Uterus (tissue), 2 donors: Measurements from ENCODE around the gene GPX2.

Source experiments
- CTCF ChIP-seq, 4 experiments: fragments of 200-600 bp in 2 of 4; fragments of 450-650 bp in 2 of 4; sonication (generic) in 2 of 4; IDR thresholded peaks; one replicate each; pipeline ENCODE4 v1.5.1; 2016 to 2019; ENCODE audit warnings: antibody characterized with exemption in 4 of 4, mild to moderate bottlenecking in 2 of 4, moderate library complexity in 1 of 4
- POLR2A ChIP-seq, 2 donors: fragments of 450-650 bp; IDR thresholded peaks; one replicate each; pipeline ENCODE4 v1.6.1; 2016; ENCODE audit warnings: antibody characterized with exemption in 2 of 2, mild to moderate bottlenecking in 1 of 2, moderate library complexity in 1 of 2

- TF ChIP-seq POLR2A (IDR thresholded peaks at IDR 0.05) (no peak), CTCF (IDR thresholded peaks at IDR 0.05) (peak in 3 of 4 experiments; percentile 23 to 45 (median 36))
Observed at GRCh38 chr14:64937821-64938193, 4.7 kb downstream of the GPX2 start.
